SK-N-MC (cell line): ENCODE data around the gene COL8A2.

Experiments used
- DNase-seq: peaks from one replicate; pipeline ENCODE4 v3.0.0-alpha.2; 2011; ENCODE audit warnings: low read depth, low spot score
- H3K27ac ChIP-seq: fragments of 200-600 bp; sonication (generic); 2 replicates; pipeline ENCODE4 v1.5.1; 2016; ENCODE audit warnings: mixed run types
- H3K36me3 ChIP-seq: fragments of 200-600 bp; sonication (generic); 2 replicates; pipeline ENCODE4 v1.6.1; 2017; ENCODE audit warnings: antibody characterized with exemption, low read length, mixed read lengths; ENCODE audit not compliant: insufficient read depth
- H3K4me3 ChIP-seq: fragments of 200-600 bp; sonication (generic); 2 replicates; pipeline ENCODE4 v1.5.1; 2016
- H3K9ac ChIP-seq: fragments of 200-600 bp; sonication (generic); 2 replicates; pipeline ENCODE4 v1.8.0; 2017; ENCODE audit warnings: mixed run types, mixed read lengths; ENCODE audit not compliant: insufficient read length
- H3K9me3 ChIP-seq: fragments of 200-600 bp; sonication (generic); 2 replicates; pipeline ENCODE4 v1.6.1; 2017; ENCODE audit warnings: low read depth, mild to moderate bottlenecking, antibody characterized with exemption, low read length, moderate library complexity, mixed read lengths
- EZH2 ChIP-seq: fragments of 200-600 bp; sonication (generic); IDR thresholded peaks from one replicate; pipeline ENCODE4 v1.6.1; 2017; ENCODE audit warnings: antibody characterized with exemption
- FOXP2 ChIP-seq: optimal IDR thresholded peaks from 2 replicates; pipeline ENCODE3; 2011; ENCODE audit warnings: mild to moderate bottlenecking, moderate library complexity; ENCODE audit not compliant: insufficient read depth; ENCODE audit errors: extremely low read length, control extremely low read depth
- POLR2AphosphoS5 ChIP-seq: IDR thresholded peaks from 2 replicates; pipeline ENCODE4 v1.6.1; 2012; ENCODE audit warnings: mild to moderate bottlenecking, low read depth, low read length, borderline replicate concordance

The COL8A2 gene

GRCh38 chr1:36135796-36136195 is 10.8 kb upstream of the COL8A2 start:
- H3K36me3 ChIP-seq, result peaks cover 34% of the 10 kb centered on the region
- TF ChIP-seq EZH2 (no peak), POLR2AphosphoS5 (peak; percentile 38; the same call in 1 of the 2 replicates), FOXP2 (no peak)

DNA sequence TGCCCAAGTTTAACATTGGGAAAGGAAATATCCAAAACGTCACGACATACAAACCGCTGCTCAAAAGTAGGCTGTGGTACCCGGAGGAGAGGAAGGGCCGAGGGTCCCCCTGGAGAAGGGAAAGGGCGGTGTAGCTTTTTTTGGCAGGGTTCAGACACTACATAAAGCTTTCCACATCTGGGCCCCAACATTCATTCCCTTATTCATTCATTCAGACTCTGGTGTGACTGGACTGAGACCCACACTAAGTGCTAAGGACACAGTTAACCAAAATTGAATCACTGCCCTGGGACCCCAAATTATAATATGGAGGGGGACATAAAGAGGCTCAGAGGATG is 10.3 kb upstream of the COL8A2 start:
- peak overlapping the region; percentile 86 for H3K27ac ChIP-seq
- TF ChIP-seq FOXP2, result no peak
- TF ChIP-seq POLR2AphosphoS5, result no peak
- TF ChIP-seq EZH2, result no peak
- DNase-seq, result no peak
- no peaks in the 10 kb centered on the region for H3K9me3 ChIP-seq
- H3K9ac ChIP-seq, result peak overlapping the region; percentile 3
- peaks cover 34% of the 10 kb centered on the region for H3K36me3 ChIP-seq
- H3K4me3 ChIP-seq, result no peak overlapping the region

More at GRCh38 chr1:36135796-36136195, 10.8 kb upstream of the COL8A2 start:
- Histone ChIP-seq H3K4me3 (no peak overlapping the region), H3K9ac (no peak overlapping the region), H3K9me3 (no peaks in the 10 kb centered on the region), H3K27ac (peak overlapping the region; percentile 86)
- DNase-seq, result no peak

DNA sequence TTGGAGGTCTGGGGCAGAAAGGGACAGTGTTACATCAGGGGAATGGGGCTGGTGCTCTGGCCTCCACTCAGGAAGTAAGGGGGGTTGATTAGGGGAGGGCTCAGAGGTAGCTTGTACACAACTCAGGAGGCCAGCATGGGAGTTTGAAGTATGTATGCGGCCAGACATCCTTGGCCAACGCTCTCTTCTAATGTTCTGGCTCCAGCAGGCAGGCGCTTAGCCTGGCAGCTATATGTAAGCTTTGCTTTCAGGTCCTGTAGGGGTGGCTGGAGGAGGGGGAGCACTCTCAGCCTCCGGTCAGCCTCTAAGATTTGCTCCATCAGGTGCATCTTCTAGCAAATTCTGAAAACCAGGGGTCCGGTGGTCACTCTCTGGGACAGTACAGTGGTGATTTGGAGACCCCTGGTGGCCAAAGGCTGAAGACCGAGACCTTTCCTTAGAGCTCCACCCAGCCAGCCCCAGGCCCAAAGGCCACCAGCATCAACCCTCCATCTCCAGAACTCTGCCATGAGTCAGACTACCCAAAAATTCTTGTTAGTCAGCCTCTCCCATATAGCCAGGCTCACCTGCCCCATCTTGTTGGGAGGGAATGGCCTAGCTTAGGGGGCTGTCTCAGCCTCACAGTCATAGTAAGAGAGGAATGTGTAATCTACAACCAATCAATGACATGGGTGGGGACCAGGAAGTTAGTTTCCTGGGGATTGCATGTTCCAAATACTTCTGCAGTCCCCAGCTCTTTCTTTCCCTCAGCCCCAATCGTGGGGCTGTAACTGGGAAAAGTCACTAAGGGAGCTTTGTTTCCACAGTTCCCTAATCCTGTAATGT is 9.7 kb upstream of the COL8A2 start:
- TF ChIP-seq EZH2 (no peak), POLR2AphosphoS5 (no peak), FOXP2 (no peak)
- H3K9ac ChIP-seq, result peak overlapping the region; percentile 3
- no peaks in the 10 kb centered on the region for H3K9me3 ChIP-seq
- DNase-seq, result no peak
- peak overlapping the region; percentile 86 for H3K27ac ChIP-seq
- no peak overlapping the region for H3K4me3 ChIP-seq
- peaks cover 33% of the 10 kb centered on the region for H3K36me3 ChIP-seq

DNA sequence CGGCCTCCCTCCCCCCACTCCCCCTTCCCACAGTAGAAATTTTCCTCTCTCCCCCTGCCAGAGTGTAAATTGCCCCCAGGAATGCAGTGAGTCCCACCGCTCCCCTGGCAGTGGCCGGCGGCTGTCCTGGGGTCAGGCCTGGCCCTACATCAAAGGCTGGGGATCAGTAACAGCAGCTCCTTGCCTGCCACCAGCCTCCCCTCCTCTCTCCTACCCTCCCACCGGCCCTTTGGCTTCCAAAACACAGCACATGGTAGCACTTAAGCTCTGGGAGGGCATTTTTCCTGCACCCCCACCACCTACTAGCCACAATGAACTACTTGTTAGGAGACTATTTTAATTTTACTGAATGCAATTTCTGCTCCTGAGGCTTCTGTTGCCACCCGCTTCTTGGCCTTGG is 9.0 kb upstream of the COL8A2 start:
- peak overlapping the region; percentile 86 for H3K27ac ChIP-seq
- H3K9me3 ChIP-seq, result no peaks in the 10 kb centered on the region
- no peak for DNase-seq
- H3K36me3 ChIP-seq, result peaks cover 26% of the 10 kb centered on the region
- no peak for TF ChIP-seq POLR2AphosphoS5
- no peak for TF ChIP-seq FOXP2
- no peak for TF ChIP-seq EZH2
- no peak overlapping the region for H3K4me3 ChIP-seq
- H3K9ac ChIP-seq, result no peak overlapping the region

GRCh38 chr1:36133484-36133883 is 8.5 kb upstream of the COL8A2 start:
- Histone ChIP-seq H3K27ac (peak overlapping the region; percentile 86; the same call in 1 of the 2 replicates), H3K4me3 (no peak overlapping the region), H3K9me3 (no peaks in the 10 kb centered on the region), H3K36me3 (peaks cover 24% of the 10 kb centered on the region), H3K9ac (no peak overlapping the region)
- TF ChIP-seq FOXP2, result no peak
- TF ChIP-seq POLR2AphosphoS5, result no peak
- TF ChIP-seq EZH2, result no peak
- DNase-seq, result no peak

DNA sequence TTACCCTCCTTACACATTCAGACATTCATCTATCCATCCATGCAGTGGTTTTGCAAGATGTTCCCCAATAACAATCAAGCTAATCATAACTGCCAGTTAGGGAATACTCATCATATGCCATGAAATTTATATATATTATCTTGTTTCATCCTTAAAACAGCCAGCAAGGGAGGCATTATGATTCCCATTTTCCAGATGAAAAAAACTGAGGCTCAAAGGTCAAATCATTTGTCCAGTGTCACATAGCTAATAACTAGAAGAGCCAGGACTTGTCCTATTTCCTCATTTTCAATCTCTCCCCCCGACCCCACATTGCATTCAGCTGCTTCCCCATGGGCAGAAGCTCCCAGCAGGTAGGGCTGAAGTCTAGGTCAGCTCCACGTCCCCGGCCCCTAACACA is 7.0 kb upstream of the COL8A2 start:
- TF ChIP-seq EZH2 (no peak), FOXP2 (no peak), POLR2AphosphoS5 (no peak)
- Histone ChIP-seq H3K27ac (no peak overlapping the region), H3K9me3 (no peaks in the 10 kb centered on the region), H3K9ac (no peak overlapping the region), H3K4me3 (no peak overlapping the region), H3K36me3 (peaks cover 10% of the 10 kb centered on the region)
- no peak for DNase-seq

DNA sequence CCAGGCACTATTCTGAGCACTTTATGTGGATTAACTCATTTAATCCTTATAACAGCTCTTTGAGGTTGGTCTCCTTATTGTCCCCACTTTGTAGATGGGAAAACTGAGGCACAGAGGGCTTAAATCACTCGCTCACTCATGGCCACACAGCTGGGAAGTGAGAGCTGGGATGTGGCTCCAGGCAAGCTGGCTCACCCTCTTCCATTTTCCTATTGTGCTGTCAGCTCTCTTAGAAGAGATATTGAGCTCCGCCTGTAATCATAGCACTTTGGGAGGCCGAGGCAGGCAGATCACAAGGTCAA is 3.8 kb upstream of the COL8A2 start:
- no peaks in the 10 kb centered on the region for H3K36me3 ChIP-seq
- H3K4me3 ChIP-seq, result no peak overlapping the region
- H3K9me3 ChIP-seq, result no peaks in the 10 kb centered on the region
- no peak for DNase-seq
- no peak for TF ChIP-seq FOXP2
- TF ChIP-seq POLR2AphosphoS5, result no peak
- TF ChIP-seq EZH2, result no peak
- no peak overlapping the region for H3K9ac ChIP-seq
- no peak overlapping the region for H3K27ac ChIP-seq

GRCh38 chr1:36128126-36128904 is 3.3 kb upstream of the COL8A2 start:
- DNase-seq, result no peak
- no peaks in the 10 kb centered on the region for H3K9me3 ChIP-seq
- H3K27ac ChIP-seq, result no peak overlapping the region

More at GRCh38 chr1:36128126-36128904, 3.3 kb upstream of the COL8A2 start:
- Histone ChIP-seq H3K4me3 (no peak overlapping the region), H3K9ac (no peak overlapping the region), H3K36me3 (no peaks in the 10 kb centered on the region)
- TF ChIP-seq FOXP2 (no peak), EZH2 (no peak), POLR2AphosphoS5 (no peak)
